Measurements from ENCODE around the gene WWP2. TPM values are rescaled to one million over a fixed set of nuclear protein-coding genes. Genes with fewer than 3 reads are reported as not detected.

The WWP2 gene
- polyA plus RNA-seq, 1 donor (not counting 4 experiments of a cell fraction or from before 2014, with no cell fraction given), result 6.9 TPM

DNA sequence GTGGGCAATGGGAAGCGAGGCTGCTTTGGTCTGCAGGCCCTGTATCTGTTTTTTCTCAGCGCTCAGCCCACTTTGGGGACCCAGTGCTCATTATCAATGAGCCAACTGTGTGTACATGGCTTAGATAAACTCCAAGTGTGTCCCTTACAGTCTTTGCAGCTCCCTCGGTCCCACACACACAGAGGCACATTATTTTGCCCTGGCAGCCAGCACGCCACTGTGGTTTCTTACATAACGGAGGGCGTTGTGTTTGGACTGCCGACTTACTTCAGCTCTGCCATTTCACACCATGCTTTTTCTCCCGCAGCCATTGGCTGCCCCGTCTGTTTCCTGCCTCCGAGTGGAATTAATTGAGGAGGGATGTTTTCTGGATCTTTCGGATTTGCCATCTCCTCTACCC, 132.5 kb downstream of the WWP2 start:
- Histone ChIP-seq H4K20me1 (ENCODE audit: control insufficient read depth, extremely low read depth, insufficient read depth, low read length) (no peaks in the 10 kb centered on the region), H3K4me2 (ENCODE audit: control insufficient read depth, extremely low read depth, insufficient read depth, low read depth, low read length) (no peak overlapping the region), H3K4me1 (ENCODE audit: control insufficient read depth, extremely low read depth, insufficient read depth, low read length) (no peaks in the 10 kb centered on the region), H3K36me3 (ENCODE audit: control insufficient read depth in 2 of 2, extremely low read depth in 1 of 2, insufficient read depth in 2 of 2, low read length in 2 of 2) (peaks cover 3 to 4% of the 10 kb centered on the region in 2 experiments), H3K9me1 (ENCODE audit: control insufficient read depth, extremely low read depth, insufficient read depth, low read length) (no peaks in the 10 kb centered on the region), H3K9ac (ENCODE audit: control insufficient read depth, extremely low read depth, insufficient read depth, low read length) (no peak overlapping the region), H3K4me3 (ENCODE audit: control insufficient read depth in 2 of 3, extremely low read depth in 1 of 3, insufficient read depth in 2 of 3, low read depth in 1 of 3, low read length in 3 of 3) (no peak overlapping the region), H3K79me2 (ENCODE audit: control insufficient read depth, insufficient read depth, low read length) (no peaks in the 10 kb centered on the region), H2AFZ (ENCODE audit: control insufficient read depth, low read length) (no peak overlapping the region), H3K27ac (ENCODE audit: control insufficient read depth, insufficient read depth, low read length) (no peak overlapping the region), H3K9me3 (ENCODE audit: control insufficient read depth, low read depth, low read length) (no peaks in the 10 kb centered on the region), H3K27me3 (ENCODE audit: control insufficient read depth, extremely low read depth, insufficient read depth, low read length) (no peaks in the 10 kb centered on the region)
- dilution Hi-C loops (cut with MboI; ENCODE audit: extremely low pct_ligation_motif_present, low sequenced_read_pairs), result no loop called here
- TF ChIP-seq EZH2 (IDR thresholded peaks at IDR 0.05; ENCODE audit: low read length) (no peak), CTCF (optimal IDR thresholded peaks at IDR 0.05 in 1 of 3, IDR thresholded peaks at IDR 0.05 in 1 of 3, conservative IDR thresholded peaks at IDR 0.05 in 1 of 3; ENCODE audit: extremely low read depth in 1 of 3, insufficient read depth in 2 of 3, low read length in 3 of 3) (no peak)
- no peak for DNase-seq (ENCODE audit: low read depth, low spot score)
- FAIRE-seq, result no peak

DNA sequence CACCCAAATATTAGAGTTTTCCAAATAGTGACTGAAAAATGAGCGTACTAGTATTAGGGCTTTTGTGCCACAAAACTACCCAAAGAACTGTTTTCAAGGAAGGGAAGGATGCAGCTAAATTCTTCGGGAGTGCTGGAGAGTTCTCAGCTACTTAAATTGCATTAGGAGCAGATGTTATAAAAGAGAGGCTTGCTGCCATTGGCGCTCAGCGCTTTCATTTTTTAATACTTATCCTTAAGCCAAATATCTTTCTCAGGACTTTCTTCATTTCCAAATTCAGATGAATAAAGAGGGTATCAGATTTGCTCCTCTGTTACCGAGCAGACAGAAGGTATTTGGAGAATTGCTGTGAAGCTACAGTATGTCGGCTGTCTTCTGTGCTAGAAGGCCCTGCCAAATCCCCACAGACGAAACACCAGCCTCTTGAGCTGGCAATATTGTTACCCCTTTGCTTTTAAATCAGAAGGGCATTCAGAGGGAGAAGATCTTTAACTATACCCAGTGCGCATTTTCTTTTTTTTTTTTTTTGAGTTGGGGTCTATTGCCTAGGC, 141.8 kb downstream of the WWP2 start:
- FAIRE-seq (no peak), DNase-seq (ENCODE audit: low read depth, low spot score) (no peak)
- TF ChIP-seq EZH2 (IDR thresholded peaks at IDR 0.05; ENCODE audit: low read length) (no peak), CTCF (optimal IDR thresholded peaks at IDR 0.05 in 1 of 3, IDR thresholded peaks at IDR 0.05 in 1 of 3, conservative IDR thresholded peaks at IDR 0.05 in 1 of 3; ENCODE audit: extremely low read depth in 1 of 3, insufficient read depth in 2 of 3, low read length in 3 of 3) (no peak)
- no peak overlapping the region for H3K9ac ChIP-seq (ENCODE audit: control insufficient read depth, extremely low read depth, insufficient read depth, low read length)
- no peaks in the 10 kb centered on the region for H3K9me3 ChIP-seq (ENCODE audit: control insufficient read depth, low read depth, low read length)
- H3K36me3 ChIP-seq (ENCODE audit: control insufficient read depth in 2 of 2, extremely low read depth in 1 of 2, insufficient read depth in 2 of 2, low read length in 2 of 2), result peaks cover 0 to 5% of the 10 kb centered on the region in 2 experiments
- H3K79me2 ChIP-seq (ENCODE audit: control insufficient read depth, insufficient read depth, low read length), result no peaks in the 10 kb centered on the region
- no peak overlapping the region for H3K4me3 ChIP-seq (ENCODE audit: control insufficient read depth in 2 of 3, extremely low read depth in 1 of 3, insufficient read depth in 2 of 3, low read depth in 1 of 3, low read length in 3 of 3)
- no peaks in the 10 kb centered on the region for H3K27me3 ChIP-seq (ENCODE audit: control insufficient read depth, extremely low read depth, insufficient read depth, low read length)
- no peaks in the 10 kb centered on the region for H4K20me1 ChIP-seq (ENCODE audit: control insufficient read depth, extremely low read depth, insufficient read depth, low read length)
- H3K27ac ChIP-seq (ENCODE audit: control insufficient read depth, insufficient read depth, low read length), result no peak overlapping the region
- no peaks in the 10 kb centered on the region for H3K9me1 ChIP-seq (ENCODE audit: control insufficient read depth, extremely low read depth, insufficient read depth, low read length)
- dilution Hi-C loops (cut with MboI; ENCODE audit: extremely low pct_ligation_motif_present, low sequenced_read_pairs), result no loop called here
- no peak overlapping the region for H3K4me2 ChIP-seq (ENCODE audit: control insufficient read depth, extremely low read depth, insufficient read depth, low read depth, low read length)
- no peaks in the 10 kb centered on the region for H3K4me1 ChIP-seq (ENCODE audit: control insufficient read depth, extremely low read depth, insufficient read depth, low read length)
- no peak overlapping the region for H2AFZ ChIP-seq (ENCODE audit: control insufficient read depth, low read length)

All from keratinocyte (primary cell).